SK-N-SH treated with all-trans-retinoic acid at 6 μM for 48 hours (cell line): ENCODE measurements around the gene HSPA1B.
"Not testable (repeated sequence)": the region's sequence is repeated elsewhere in the genome, so short reads cannot be mapped to it uniquely, and the experiment has no call there.

Experiments
- ATAC-seq: fragments of 200-7000 bp; cut with Tn5 transposase; 3 replicates; pipeline ENCODE4 v1.9.1; 2020; ENCODE audit warnings: mild to moderate bottlenecking, moderate library complexity
- ARNTL ChIP-seq: fragments of 450-650 bp; formaldehyde crosslinking; IDR thresholded peaks from 2 replicates; pipeline ENCODE4 v1.5.0; 2020; ENCODE audit warnings: low read depth, mild to moderate bottlenecking, moderate library complexity, borderline replicate concordance
- BACH2 ChIP-seq: fragments of 250-450 bp; sonication (Bioruptor Pico); IDR thresholded peaks from 2 replicates; pipeline ENCODE4 v1.9.0; 2021; ENCODE audit warnings: mild to moderate bottlenecking, borderline replicate concordance
- CREB5 ChIP-seq: fragments of 250-450 bp; sonication (Bioruptor Pico); IDR thresholded peaks from 2 replicates; pipeline ENCODE4 v1.5.1; 2020; ENCODE audit warnings: low read depth, mild to moderate bottlenecking, moderate library complexity
- CSDC2 ChIP-seq: fragments of 250-450 bp; sonication (Bioruptor Pico); IDR thresholded peaks from 2 replicates; pipeline ENCODE4 v1.5.0; 2020; ENCODE audit warnings: mild to moderate bottlenecking, moderate library complexity
- ESRRG ChIP-seq: fragments of 250-450 bp; sonication (Bioruptor Pico); IDR thresholded peaks from 2 replicates; pipeline ENCODE4 v1.6.1; 2021; ENCODE audit warnings: mild to moderate bottlenecking
- GLIS3 ChIP-seq: fragments of 250-450 bp; sonication (Bioruptor Pico); IDR thresholded peaks from 2 replicates; pipeline ENCODE4 v1.5.0; 2020; ENCODE audit warnings: mild to moderate bottlenecking, moderate library complexity
- ISL1 ChIP-seq: fragments of 250-450 bp; sonication (Bioruptor Pico); IDR thresholded peaks from 2 replicates; pipeline ENCODE4 v2.1.2; 2022; ENCODE audit warnings: mild to moderate bottlenecking, moderate library complexity
- OSR1 ChIP-seq: fragments of 250-450 bp; sonication (Bioruptor Pico); IDR thresholded peaks from 2 replicates; pipeline ENCODE4 v1.8.0; 2022; ENCODE audit warnings: moderate library complexity, mild to moderate bottlenecking, inconsistent platforms
- RARB ChIP-seq: fragments of 250-450 bp; sonication (Bioruptor Pico); IDR thresholded peaks from 2 replicates; pipeline ENCODE4 v1.8.0; 2021; ENCODE audit warnings: mild to moderate bottlenecking, moderate library complexity
- SNAI2 ChIP-seq: fragments of 250-450 bp; sonication (Bioruptor Pico); IDR thresholded peaks from 2 replicates; pipeline ENCODE4 v1.5.0; 2020; ENCODE audit warnings: mild to moderate bottlenecking, moderate library complexity
- TCF4 ChIP-seq: fragments of 250-450 bp; sonication (Bioruptor Pico); IDR thresholded peaks from 2 replicates; pipeline ENCODE4 v1.8.0; 2021; ENCODE audit warnings: mild to moderate bottlenecking, moderate library complexity, borderline replicate concordance
- TOX ChIP-seq: fragments of 250-450 bp; sonication (Bioruptor Pico); IDR thresholded peaks from 2 replicates; pipeline ENCODE4 v1.8.0; 2021; ENCODE audit warnings: mild to moderate bottlenecking, moderate library complexity, borderline replicate concordance
- TSHZ2 ChIP-seq: fragments of 250-450 bp; sonication (Bioruptor Pico); IDR thresholded peaks from 2 replicates; pipeline ENCODE4 v1.5.0; 2020; ENCODE audit warnings: mild to moderate bottlenecking, moderate library complexity
- ZC3H10 ChIP-seq: fragments of 250-450 bp; sonication (Bioruptor Pico); IDR thresholded peaks from 2 replicates; pipeline ENCODE4 v1.5.1; 2021; ENCODE audit warnings: mild to moderate bottlenecking, moderate library complexity
- ZFP3 ChIP-seq: fragments of 250-450 bp; sonication (Bioruptor Pico); IDR thresholded peaks from 2 replicates; pipeline ENCODE4 v1.5.0; 2020; ENCODE audit warnings: mild to moderate bottlenecking, moderate library complexity
- ZFP30 ChIP-seq: fragments of 450-650 bp; formaldehyde crosslinking; IDR thresholded peaks from 2 replicates; pipeline ENCODE4 v1.5.0; 2022; ENCODE audit warnings: mild to moderate bottlenecking, moderate library complexity
- ZNF565 ChIP-seq: fragments of 450-650 bp; formaldehyde crosslinking; conservative IDR thresholded peaks from 2 replicates; pipeline ENCODE4 v1.5.0; 2020; ENCODE audit warnings: low read depth, mild to moderate bottlenecking, moderate library complexity
- ZNF70 ChIP-seq: fragments of 450-650 bp; formaldehyde crosslinking; IDR thresholded peaks from 2 replicates; pipeline ENCODE4 v1.5.0; 2020; ENCODE audit warnings: mild to moderate bottlenecking, moderate library complexity
- ZNF8 ChIP-seq: fragments of 450-650 bp; formaldehyde crosslinking; IDR thresholded peaks from 2 replicates; pipeline ENCODE4 v1.5.0; 2020; ENCODE audit warnings: mild to moderate bottlenecking, moderate library complexity
- TF ChIP-seq, protein P1 (sequence below): fragments of 250-450 bp; sonication (Bioruptor Pico); IDR thresholded peaks from 2 replicates; pipeline ENCODE4 v1.8.0; 2020; ENCODE audit warnings: mild to moderate bottlenecking, moderate library complexity, borderline replicate concordance
- TF ChIP-seq, protein P2 (sequence below): fragments of 250-450 bp; sonication (Bioruptor Pico); IDR thresholded peaks from 2 replicates; pipeline ENCODE4 v1.8.0; 2021; ENCODE audit warnings: low read depth, mild to moderate bottlenecking, moderate library complexity, borderline replicate concordance

Gene HSPA1B

DNA sequence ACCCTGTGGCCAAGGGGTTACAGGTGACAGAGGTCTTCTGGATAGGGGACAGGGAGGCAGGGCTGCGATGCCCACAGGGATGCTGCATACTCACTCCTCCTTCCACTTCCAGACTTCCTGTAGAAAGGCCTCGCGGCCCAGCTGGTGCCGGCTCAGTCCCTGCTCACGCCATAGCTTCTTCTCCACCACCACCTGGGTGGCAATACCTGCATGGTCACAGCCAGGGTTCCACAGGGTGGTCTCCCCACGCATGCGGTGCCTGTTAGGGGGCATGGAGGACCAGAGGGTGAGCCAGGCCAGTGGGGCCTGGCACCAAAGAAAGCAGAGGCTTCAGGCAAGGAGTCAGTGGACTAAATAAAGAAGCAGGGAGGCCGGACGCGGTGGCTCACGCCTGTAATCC is 42.1 kb upstream of the HSPA1B start (continued):
- TF ChIP-seq ZFP30 (CRISPR knock-in tag) (no peak), ZNF70 (no peak), ZNF8 (no peak), BACH2 (CRISPR knock-in tag) (no peak), ARNTL (CRISPR knock-in tag) (no peak), TSHZ2 (CRISPR knock-in tag) (no peak)
- TF ChIP-seq, all 23 proteins: peak for 0

DNA sequence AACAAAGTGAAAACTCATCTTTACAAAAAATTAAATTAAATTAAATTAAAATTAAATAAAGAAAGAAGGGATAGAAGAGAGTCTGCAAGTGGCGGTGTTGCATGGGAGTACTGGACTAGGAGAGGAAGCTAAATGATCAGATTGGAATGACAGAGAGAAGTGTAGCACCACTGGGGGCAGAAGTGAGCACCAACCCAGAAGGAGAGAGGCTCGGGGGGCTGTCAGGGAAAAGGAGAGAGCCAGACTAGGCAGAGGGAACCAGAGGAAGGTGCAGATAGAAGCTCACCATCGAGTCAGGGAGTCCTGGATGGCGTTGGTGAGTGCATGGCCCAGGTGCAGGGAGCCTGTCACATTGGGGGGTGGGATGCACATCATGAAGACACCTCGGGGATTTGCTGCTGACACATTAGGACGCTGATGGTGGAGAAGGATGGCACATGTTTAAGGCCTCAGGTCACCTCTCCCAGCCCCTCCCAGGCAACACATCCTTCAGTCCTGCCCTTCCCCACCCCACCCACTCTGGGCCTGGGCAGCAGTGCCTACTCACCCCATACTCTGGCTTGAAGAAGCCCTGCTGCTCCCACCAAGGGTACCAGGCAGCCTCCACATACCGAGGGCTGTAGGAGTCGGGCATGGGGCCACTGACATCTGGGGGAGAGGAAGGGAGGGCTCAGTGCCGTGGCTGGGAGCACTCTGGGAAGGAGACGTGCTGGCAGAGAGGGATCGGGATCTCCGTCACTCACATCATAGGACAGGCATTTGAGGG is 36.0 kb upstream of the HSPA1B start:
- TF ChIP-seq SNAI2 (CRISPR knock-in tag), result no peak
- TF ChIP-seq BACH2 (CRISPR knock-in tag), result no peak
- no peak for TF ChIP-seq CSDC2 (CRISPR knock-in tag)
- no peak for TF ChIP-seq ARNTL (CRISPR knock-in tag)
- no peak for TF ChIP-seq TCF4 (CRISPR knock-in tag)
- peak; percentile 48 for ATAC-seq

GRCh38 chr6:31792090-31792374 is 35.5 kb upstream of the HSPA1B start:
- TF ChIP-seq ZC3H10 (no peak), ISL1 (CRISPR knock-in tag) (no peak), ZFP30 (CRISPR knock-in tag) (no peak), GLIS3 (CRISPR knock-in tag) (no peak), ESRRG (CRISPR knock-in tag) (no peak), CREB5 (CRISPR knock-in tag) (no peak), CSDC2 (CRISPR knock-in tag) (no peak)
- no peak for ATAC-seq

DNA sequence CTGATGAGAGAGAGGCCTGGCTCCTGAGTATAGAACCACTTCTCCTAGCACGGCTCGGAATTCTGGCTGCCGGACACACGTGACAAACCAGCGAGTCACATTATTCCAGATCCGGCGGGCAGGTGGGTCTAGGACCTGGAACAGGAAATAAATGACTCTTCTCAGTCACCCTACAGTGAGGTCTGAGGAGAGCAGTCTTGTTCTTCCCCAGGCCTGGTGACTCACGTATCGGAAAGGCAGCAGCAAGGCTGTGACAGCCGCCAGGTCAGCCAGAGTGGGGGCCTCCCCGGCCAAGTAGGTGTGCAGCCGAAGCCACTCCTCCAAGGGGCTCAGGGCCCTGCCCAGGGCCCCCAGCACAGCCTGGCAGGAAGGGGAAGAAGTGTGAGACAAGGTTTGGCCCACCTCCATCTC is 34.8 kb upstream of the HSPA1B start:
- no peak for TF ChIP-seq ISL1 (CRISPR knock-in tag)
- no peak for TF ChIP-seq RARB (CRISPR knock-in tag)
- TF ChIP-seq OSR1 (CRISPR knock-in tag), result no peak
- TF ChIP-seq CSDC2 (CRISPR knock-in tag), result no peak
- no peak for TF ChIP-seq TSHZ2 (CRISPR knock-in tag)
- no peak for TF ChIP-seq ARNTL (CRISPR knock-in tag)
- no peak for TF ChIP-seq TOX
- TF ChIP-seq ZNF565 (CRISPR knock-in tag), result no peak
- no peak for TF ChIP-seq TCF4 (CRISPR knock-in tag)
- no peak for TF ChIP-seq ESRRG (CRISPR knock-in tag)
- TF ChIP-seq, protein P1, sequence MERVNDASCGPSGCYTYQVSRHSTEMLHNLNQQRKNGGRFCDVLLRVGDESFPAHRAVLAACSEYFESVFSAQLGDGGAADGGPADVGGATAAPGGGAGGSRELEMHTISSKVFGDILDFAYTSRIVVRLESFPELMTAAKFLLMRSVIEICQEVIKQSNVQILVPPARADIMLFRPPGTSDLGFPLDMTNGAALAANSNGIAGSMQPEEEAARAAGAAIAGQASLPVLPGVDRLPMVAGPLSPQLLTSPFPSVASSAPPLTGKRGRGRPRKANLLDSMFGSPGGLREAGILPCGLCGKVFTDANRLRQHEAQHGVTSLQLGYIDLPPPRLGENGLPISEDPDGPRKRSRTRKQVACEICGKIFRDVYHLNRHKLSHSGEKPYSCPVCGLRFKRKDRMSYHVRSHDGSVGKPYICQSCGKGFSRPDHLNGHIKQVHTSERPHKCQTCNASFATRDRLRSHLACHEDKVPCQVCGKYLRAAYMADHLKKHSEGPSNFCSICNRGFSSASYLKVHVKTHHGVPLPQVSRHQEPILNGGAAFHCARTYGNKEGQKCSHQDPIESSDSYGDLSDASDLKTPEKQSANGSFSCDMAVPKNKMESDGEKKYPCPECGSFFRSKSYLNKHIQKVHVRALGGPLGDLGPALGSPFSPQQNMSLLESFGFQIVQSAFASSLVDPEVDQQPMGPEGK (CRISPR knock-in tag), result no peak
- no peak for TF ChIP-seq ZNF8
- TF ChIP-seq, protein P2, sequence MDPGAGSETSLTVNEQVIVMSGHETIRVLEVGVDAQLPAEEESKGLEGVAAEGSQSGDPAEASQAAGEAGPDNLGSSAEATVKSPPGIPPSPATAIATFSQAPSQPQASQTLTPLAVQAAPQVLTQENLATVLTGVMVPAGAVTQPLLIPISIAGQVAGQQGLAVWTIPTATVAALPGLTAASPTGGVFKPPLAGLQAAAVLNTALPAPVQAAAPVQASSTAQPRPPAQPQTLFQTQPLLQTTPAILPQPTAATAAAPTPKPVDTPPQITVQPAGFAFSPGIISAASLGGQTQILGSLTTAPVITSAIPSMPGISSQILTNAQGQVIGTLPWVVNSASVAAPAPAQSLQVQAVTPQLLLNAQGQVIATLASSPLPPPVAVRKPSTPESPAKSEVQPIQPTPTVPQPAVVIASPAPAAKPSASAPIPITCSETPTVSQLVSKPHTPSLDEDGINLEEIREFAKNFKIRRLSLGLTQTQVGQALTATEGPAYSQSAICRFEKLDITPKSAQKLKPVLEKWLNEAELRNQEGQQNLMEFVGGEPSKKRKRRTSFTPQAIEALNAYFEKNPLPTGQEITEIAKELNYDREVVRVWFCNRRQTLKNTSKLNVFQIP (CRISPR knock-in tag), result no peak
- TF ChIP-seq CREB5 (CRISPR knock-in tag), result no peak
- TF ChIP-seq GLIS3 (CRISPR knock-in tag), result no peak
- no peak for TF ChIP-seq ZFP30 (CRISPR knock-in tag)
- TF ChIP-seq ZC3H10, result no peak
- TF ChIP-seq ZFP3, result no peak
- TF ChIP-seq, all 23 proteins: peak for 0
- ATAC-seq, result no peak; the same call in 2 of the 3 replicates

GRCh38 chr6:31793927-31794245 is 33.7 kb upstream of the HSPA1B start:
- not testable (repeated sequence) for ATAC-seq
